HepG2 (cell line): ENCODE measurements around the gene DENND5B. TPM values are rescaled to one million over a fixed set of nuclear protein-coding genes. Genes with fewer than 3 reads are reported as not detected.

Source experiments
- ARHGAP35 ChIP-seq: sonication (generic); formaldehyde crosslinking; IDR thresholded peaks from 2 replicates; pipeline ENCODE4 v1.9.0; 2022; ENCODE audit warnings: mild to moderate bottlenecking, inconsistent platforms, moderate library complexity, missing genetic modification reagents, borderline replicate concordance
- ARID2 ChIP-seq: sonication (generic); formaldehyde crosslinking; IDR thresholded peaks from 2 replicates; pipeline ENCODE4 v1.8.1; 2022; ENCODE audit warnings: mild to moderate bottlenecking, missing genetic modification reagents, borderline replicate concordance
- ARNTL ChIP-seq: sonication (generic); formaldehyde crosslinking; IDR thresholded peaks from 2 replicates; pipeline ENCODE4 v1.4.0; 2020; ENCODE audit warnings: mild to moderate bottlenecking, missing genetic modification reagents
- DPF2 ChIP-seq: sonication (generic); formaldehyde crosslinking; IDR thresholded peaks from 2 replicates; pipeline ENCODE4 v1.4.0; 2020; ENCODE audit warnings: mild to moderate bottlenecking, low read depth, missing genetic modification reagents, borderline replicate concordance
- DRAP1 ChIP-seq: IDR thresholded peaks from 2 replicates; pipeline ENCODE4 v1.6.1; 2016; ENCODE audit warnings: missing genetic modification reagents, missing compliant biosample characterization
- HMGXB4 ChIP-seq, 2 experiments: sonication (generic) in 1 of 2; formaldehyde crosslinking in 1 of 2; IDR thresholded peaks; 2 replicates each; pipeline versions ENCODE4 v1.4.0 to v1.6.1; 2018 to 2020; ENCODE audit warnings: missing genetic modification reagents in 2 of 2, borderline replicate concordance in 1 of 2, low read depth in 1 of 2, mild to moderate bottlenecking in 1 of 2, missing biosample characterization in 1 of 2
- HOXA9 ChIP-seq: sonication (generic); formaldehyde crosslinking; IDR thresholded peaks from 2 replicates; pipeline ENCODE4 v1.8.1; 2022; ENCODE audit warnings: missing genetic modification reagents, mild to moderate bottlenecking, moderate library complexity, borderline replicate concordance
- IKZF4 ChIP-seq: sonication (generic); formaldehyde crosslinking; IDR thresholded peaks from 2 replicates; pipeline ENCODE4 v1.5.1; 2020; ENCODE audit warnings: borderline replicate concordance, mild to moderate bottlenecking, low read depth, missing genetic modification reagents; ENCODE audit errors: not compliant biosample characterization
- JDP2 ChIP-seq: sonication (generic); formaldehyde crosslinking; IDR thresholded peaks from 2 replicates; pipeline ENCODE4 v1.8.1; 2022; ENCODE audit warnings: missing genetic modification reagents, borderline replicate concordance
- XRCC5 ChIP-seq: fragments of 200-400 bp; formaldehyde crosslinking; optimal IDR thresholded peaks from 2 replicates; pipeline ENCODE3; 2017; ENCODE audit warnings: mild to moderate bottlenecking, low read length
- ZBTB26 ChIP-seq: IDR thresholded peaks from 2 replicates; pipeline ENCODE4 v1.6.1; 2016; ENCODE audit warnings: missing compliant biosample characterization, missing genetic modification reagents, borderline replicate concordance
- ZFP36L2 ChIP-seq: sonication (generic); formaldehyde crosslinking; IDR thresholded peaks from 2 replicates; pipeline ENCODE4 v1.4.0; 2020; ENCODE audit warnings: missing genetic modification reagents
- ZKSCAN8 ChIP-seq: IDR thresholded peaks from 2 replicates; pipeline ENCODE4 v1.6.1; 2016; ENCODE audit warnings: borderline replicate concordance, missing genetic modification reagents, missing compliant biosample characterization
- ZNF468 ChIP-seq: sonication (generic); formaldehyde crosslinking; IDR thresholded peaks from 2 replicates; pipeline ENCODE4 v1.8.0; 2022; ENCODE audit warnings: mild to moderate bottlenecking, moderate library complexity, missing genetic modification reagents
- ZNF530 ChIP-seq: sonication (generic); formaldehyde crosslinking; IDR thresholded peaks from 2 replicates; pipeline ENCODE4 v1.5.0; 2020; ENCODE audit warnings: low read depth, mild to moderate bottlenecking, missing genetic modification reagents
- ZNF580 ChIP-seq: IDR thresholded peaks from 2 replicates; pipeline ENCODE4 v1.6.1; 2016; ENCODE audit warnings: low read depth, borderline replicate concordance
- ZNF672 ChIP-seq: sonication (generic); formaldehyde crosslinking; IDR thresholded peaks from 2 replicates; pipeline ENCODE4 v1.8.1; 2022; ENCODE audit warnings: missing genetic modification reagents
- polyA plus RNA-seq, 8 experiments: library from polyadenylated mRNA; depleted of rRNA in 3 of 8; stranded (reverse) in 7 of 8; unstranded in 1 of 8; fragments of >200 nt; fragmentation: Illumina TruSeq in 4 of 8; extraction: Trizol in 4 of 8; gene quantifications; 2 replicates each; pipeline versions ENCODE4 v1.2.1 to v1.2.3, GENCODE V29; 2011 to 2016; ENCODE audit warnings: low read depth in 4 of 8, missing spikeins in 1 of 8, mixed read lengths in 1 of 8; ENCODE audit not compliant: insufficient read depth in 1 of 8
- total RNA-seq, 5 experiments: library from RNA; depleted of rRNA; stranded (reverse); fragments of >200 nt; fragmentation: Illumina TruSeq; extraction: Trizol; gene quantifications; 2 replicates each; pipeline ENCODE4 v1.2.3, GENCODE V29; 2016; ENCODE audit warnings: low read depth in 1 of 5
- TF ChIP-seq, protein P1 (sequence below): sonication (generic); formaldehyde crosslinking; IDR thresholded peaks from 2 replicates; pipeline ENCODE4 v1.4.0; 2020; ENCODE audit warnings: missing genetic modification reagents
- TF ChIP-seq, protein P2 (sequence below): sonication (generic); formaldehyde crosslinking; IDR thresholded peaks from 2 replicates; pipeline ENCODE4 v1.8.0; 2022; ENCODE audit warnings: mild to moderate bottlenecking, missing genetic modification reagents, borderline replicate concordance

The DENND5B gene
- total and polyA plus RNA-seq, 2 of the 13 experiments (the other 11 are each of a cell fraction or from before 2014, with no cell fraction given), result 14.7 to 18.7 TPM

DNA sequence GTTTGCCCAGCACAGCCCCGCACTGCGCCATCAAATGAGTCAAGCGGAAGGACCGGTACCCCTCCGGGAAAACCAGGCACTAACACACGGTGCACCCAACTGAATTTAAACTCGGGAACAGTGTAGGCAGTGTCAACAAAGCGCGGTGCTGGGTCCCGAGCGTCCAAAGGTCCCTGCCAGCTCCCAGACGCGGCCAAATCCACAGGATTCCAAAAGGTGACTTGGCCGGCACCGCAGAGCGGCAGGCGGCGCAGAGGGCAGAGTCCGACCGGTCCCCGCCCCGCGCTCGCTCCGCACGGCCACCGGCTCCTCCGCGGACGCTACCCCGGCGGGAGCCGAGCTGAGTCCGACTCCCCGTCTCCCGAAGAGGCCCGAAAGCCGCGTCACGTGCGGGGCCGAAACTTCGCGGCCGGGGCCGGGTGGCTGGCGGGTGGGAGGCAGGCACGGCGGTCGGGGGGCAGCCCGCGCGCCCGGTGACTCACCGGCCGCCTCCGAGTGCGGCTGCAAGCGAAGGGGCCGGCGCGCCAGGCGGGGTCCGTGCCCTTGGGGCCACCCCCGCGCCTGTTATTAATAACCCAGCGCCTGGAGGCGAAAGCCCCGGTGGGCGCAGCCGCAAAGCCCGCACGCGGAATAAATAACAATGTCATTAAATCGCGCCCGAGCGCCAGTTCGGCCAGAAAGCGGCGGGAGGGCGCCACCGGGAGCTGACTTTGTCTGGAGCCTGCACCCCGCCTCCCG lies 863 bp downstream of the DENND5B start (continued):
- TF ChIP-seq HOXA9, result 0 out of 2 replicates have a peak, but pooled peaks have one; percentile 50
- no peak; the same call in 1 of the 2 replicates for TF ChIP-seq ARNTL
- no peak; the same call in 1 of the 2 replicates for TF ChIP-seq JDP2
- TF ChIP-seq DPF2, result peak; percentile 40; the same call in 1 of the 2 replicates
- TF ChIP-seq ZNF580 (CRISPR knock-in tag), result peak; percentile 68; the same call in 1 of the 2 replicates
- no peak for TF ChIP-seq ZFP36L2 (CRISPR knock-in tag)
- TF ChIP-seq ARID2, result no peak
- peak; percentile 81 to 84; a peak in 3 of 4 replicates for TF ChIP-seq HMGXB4 (CRISPR knock-in tag; IDR thresholded peaks at IDR 0.05; ENCODE audit: borderline replicate concordance in 1 of 2, low read depth in 1 of 2)
- peak; percentile 79 for TF ChIP-seq XRCC5
- TF ChIP-seq ZNF672 (CRISPR knock-in tag), result no peak
- peak; percentile 73; the same call in 1 of the 2 replicates for TF ChIP-seq ARHGAP35 (CRISPR knock-in tag)
- no peak for TF ChIP-seq ZNF468 (CRISPR knock-in tag)
- TF ChIP-seq, protein P1, sequence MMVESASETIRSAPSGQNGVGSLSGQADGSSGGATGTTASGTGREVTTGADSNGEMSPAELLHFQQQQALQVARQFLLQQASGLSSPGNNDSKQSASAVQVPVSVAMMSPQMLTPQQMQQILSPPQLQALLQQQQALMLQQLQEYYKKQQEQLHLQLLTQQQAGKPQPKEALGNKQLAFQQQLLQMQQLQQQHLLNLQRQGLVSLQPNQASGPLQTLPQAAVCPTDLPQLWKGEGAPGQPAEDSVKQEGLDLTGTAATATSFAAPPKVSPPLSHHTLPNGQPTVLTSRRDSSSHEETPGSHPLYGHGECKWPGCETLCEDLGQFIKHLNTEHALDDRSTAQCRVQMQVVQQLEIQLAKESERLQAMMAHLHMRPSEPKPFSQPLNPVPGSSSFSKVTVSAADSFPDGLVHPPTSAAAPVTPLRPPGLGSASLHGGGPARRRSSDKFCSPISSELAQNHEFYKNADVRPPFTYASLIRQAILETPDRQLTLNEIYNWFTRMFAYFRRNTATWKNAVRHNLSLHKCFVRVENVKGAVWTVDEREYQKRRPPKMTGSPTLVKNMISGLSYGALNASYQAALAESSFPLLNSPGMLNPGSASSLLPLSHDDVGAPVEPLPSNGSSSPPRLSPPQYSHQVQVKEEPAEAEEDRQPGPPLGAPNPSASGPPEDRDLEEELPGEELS, result peak; percentile 79
- TF ChIP-seq IKZF4 (CRISPR knock-in tag), result no peak
- peak; percentile 71 for TF ChIP-seq DRAP1 (CRISPR knock-in tag)
- peak; percentile 72 for TF ChIP-seq ZBTB26 (CRISPR knock-in tag)
- no peak for TF ChIP-seq ZKSCAN8 (CRISPR knock-in tag)
- TF ChIP-seq ZNF530, result no peak
- TF ChIP-seq, protein P2, sequence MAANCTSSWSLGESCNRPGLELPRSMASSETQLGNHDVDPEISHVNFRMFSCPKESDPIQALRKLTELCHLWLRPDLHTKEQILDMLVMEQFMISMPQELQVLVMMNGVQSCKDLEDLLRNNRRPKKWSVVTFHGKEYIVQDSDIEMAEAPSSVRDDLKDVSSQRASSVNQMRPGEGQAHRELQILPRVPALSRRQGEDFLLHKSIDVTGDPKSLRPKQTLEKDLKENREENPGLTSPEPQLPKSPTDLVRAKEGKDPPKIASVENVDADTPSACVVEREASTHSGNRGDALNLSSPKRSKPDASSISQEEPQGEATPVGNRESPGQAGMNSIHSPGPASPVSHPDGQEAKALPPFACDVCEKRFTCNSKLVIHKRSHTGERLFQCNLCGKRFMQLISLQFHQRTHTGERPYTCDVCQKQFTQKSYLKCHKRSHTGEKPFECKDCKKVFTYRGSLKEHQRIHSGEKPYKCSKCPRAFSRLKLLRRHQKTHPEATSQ (CRISPR knock-in tag), result peak; percentile 85; the same call in 1 of the 2 replicates
